Smooth muscle cell (in vitro differentiated cells): Measurements from ENCODE around the gene LATS1. TPM values are rescaled to one million over a fixed set of nuclear protein-coding genes. Genes with fewer than 3 reads are reported as not detected.

Source experiments
- polyA plus RNA-seq: library from polyadenylated mRNA; unstranded; fragments of >200 nt; fragmentation: Nextera tagmentation; extraction: Ambion mirVana; gene quantifications from 2 replicates; pipeline ENCODE4 v1.2.1, GENCODE V29; 2016
- small RNA-seq: library from RNA; depleted of rRNA; stranded (forward); fragments of <200 nt; gene quantifications from one replicate; pipeline ENCODE3, GENCODE V24; 2014
- total RNA-seq: library from RNA; depleted of rRNA; stranded (reverse); fragments of >200 nt; gene quantifications from 2 replicates; pipeline ENCODE4 v1.2.3, GENCODE V29; 2014

Gene LATS1
- total and polyA plus RNA-seq, 2 experiments from 2014 or later = 8.5 to 32.0 TPM

Small RNAs within 50 kb of the gene (small RNA-seq; reads per million reads assigned to genes)
- gene RF00019 = not detected

Other genes with a start within 250 kb of the LATS1 start
- gene ZC3H12D, start 233.1 kb downstream of the LATS1 start, total RNA-seq = 0.09 TPM in 1 of 2 replicates, not detected in the other
- gene ZC3H12D, start 233.1 kb downstream of the LATS1 start, polyA plus RNA-seq = not detected in 2 replicates
- gene PPIL4, start 172.1 kb downstream of the LATS1 start, total RNA-seq = 64.8 and 65.3 TPM in 2 replicates
- 30.8 and 36.8 TPM in 2 replicates for gene PPIL4, start 172.1 kb downstream of the LATS1 start, polyA plus RNA-seq
- 48.0 and 52.6 TPM in 2 replicates for gene GINM1, start 151.7 kb downstream of the LATS1 start, total RNA-seq
- gene GINM1, start 151.7 kb downstream of the LATS1 start, polyA plus RNA-seq = 45.9 and 46.8 TPM in 2 replicates
- 24.6 and 27.7 TPM in 2 replicates for gene KATNA1, start 69.4 kb downstream of the LATS1 start, total RNA-seq
- gene KATNA1, start 69.4 kb downstream of the LATS1 start, polyA plus RNA-seq = 17.8 and 20.7 TPM in 2 replicates
- 33.8 and 39.0 TPM in 2 replicates for gene NUP43, start 28.4 kb upstream of the LATS1 start, total RNA-seq
- 5.9 and 8.3 TPM in 2 replicates for gene NUP43, start 28.4 kb upstream of the LATS1 start, polyA plus RNA-seq
- gene PCMT1, start 31.6 kb upstream of the LATS1 start, total RNA-seq = 96.9 and 97.9 TPM in 2 replicates
- gene PCMT1, start 31.6 kb upstream of the LATS1 start, polyA plus RNA-seq = 133 and 139 TPM in 2 replicates
- gene LRP11, start 146.3 kb upstream of the LATS1 start, total RNA-seq = 69.5 and 85.5 TPM in 2 replicates
- gene LRP11, start 146.3 kb upstream of the LATS1 start, polyA plus RNA-seq = 62.0 and 75.3 TPM in 2 replicates
- gene RAET1E, start 180.0 kb upstream of the LATS1 start, total RNA-seq = not detected in 2 replicates
- not detected in 2 replicates for gene RAET1E, start 180.0 kb upstream of the LATS1 start, polyA plus RNA-seq
- gene RAET1G, start 205.0 kb upstream of the LATS1 start, total RNA-seq = 0.31 and 2.4 TPM in 2 replicates
- gene RAET1G, start 205.0 kb upstream of the LATS1 start, polyA plus RNA-seq = 0.84 and 1.7 TPM in 2 replicates
- gene ULBP2, start 223.9 kb upstream of the LATS1 start, total RNA-seq = 8.8 and 9.8 TPM in 2 replicates
- 9.4 and 11.7 TPM in 2 replicates for gene ULBP2, start 223.9 kb upstream of the LATS1 start, polyA plus RNA-seq
- gene ULBP1, start 245.8 kb upstream of the LATS1 start, total RNA-seq = 0.72 and 1.5 TPM in 2 replicates
- gene ULBP1, start 245.8 kb upstream of the LATS1 start, polyA plus RNA-seq = 1.5 and 1.7 TPM in 2 replicates